Transverse colon (tissue), 4 donors: Measurements from ENCODE around the gene ADD1.

Source experiments
- POLR2A ChIP-seq: fragments of 450-650 bp; IDR thresholded peaks from one replicate; pipeline ENCODE4 v1.6.1; 2016; ENCODE audit warnings: antibody characterized with exemption, mild to moderate bottlenecking, moderate library complexity
- POLR2AphosphoS5 ChIP-seq, 3 donors: sonication (generic); formaldehyde crosslinking; IDR thresholded peaks; one replicate each; pipeline ENCODE4 v1.6.1; 2016; ENCODE audit warnings: antibody characterized with exemption in 3 of 3
- TF ChIP-seq, protein P1 (sequence below), 5 experiments: fragments of 200-600 bp in 3 of 5; fragments of 450-650 bp in 2 of 5; sonication (generic) in 3 of 5; IDR thresholded peaks; 1 replicate in 2 of 5; 2 replicates in 3 of 5; pipeline ENCODE4 v1.5.1; 2016 to 2017; ENCODE audit warnings: antibody characterized with exemption in 5 of 5, inconsistent platforms in 3 of 5, mild to moderate bottlenecking in 2 of 5, moderate library complexity in 1 of 5

DNA sequence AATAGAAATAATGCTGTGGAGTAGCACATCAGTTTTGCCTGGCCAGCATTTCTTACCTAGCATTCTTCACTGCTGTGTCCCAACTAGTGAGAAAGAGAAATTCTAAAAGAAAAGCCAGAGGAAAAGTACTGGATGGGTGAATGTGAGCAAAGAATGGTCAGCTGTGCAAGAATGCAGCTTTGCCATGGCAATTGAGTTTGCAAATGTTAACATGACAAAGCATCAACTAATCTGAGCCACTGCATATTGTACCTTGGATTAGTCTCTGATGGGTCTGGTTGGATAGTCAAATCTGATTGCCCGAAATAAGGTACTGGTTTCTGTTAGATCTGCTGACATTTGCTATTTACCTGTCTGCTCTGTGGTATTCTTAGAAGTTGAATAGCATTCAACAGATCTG, 38.7 kb downstream of the ADD1 start:
- TF ChIP-seq, protein P1, sequence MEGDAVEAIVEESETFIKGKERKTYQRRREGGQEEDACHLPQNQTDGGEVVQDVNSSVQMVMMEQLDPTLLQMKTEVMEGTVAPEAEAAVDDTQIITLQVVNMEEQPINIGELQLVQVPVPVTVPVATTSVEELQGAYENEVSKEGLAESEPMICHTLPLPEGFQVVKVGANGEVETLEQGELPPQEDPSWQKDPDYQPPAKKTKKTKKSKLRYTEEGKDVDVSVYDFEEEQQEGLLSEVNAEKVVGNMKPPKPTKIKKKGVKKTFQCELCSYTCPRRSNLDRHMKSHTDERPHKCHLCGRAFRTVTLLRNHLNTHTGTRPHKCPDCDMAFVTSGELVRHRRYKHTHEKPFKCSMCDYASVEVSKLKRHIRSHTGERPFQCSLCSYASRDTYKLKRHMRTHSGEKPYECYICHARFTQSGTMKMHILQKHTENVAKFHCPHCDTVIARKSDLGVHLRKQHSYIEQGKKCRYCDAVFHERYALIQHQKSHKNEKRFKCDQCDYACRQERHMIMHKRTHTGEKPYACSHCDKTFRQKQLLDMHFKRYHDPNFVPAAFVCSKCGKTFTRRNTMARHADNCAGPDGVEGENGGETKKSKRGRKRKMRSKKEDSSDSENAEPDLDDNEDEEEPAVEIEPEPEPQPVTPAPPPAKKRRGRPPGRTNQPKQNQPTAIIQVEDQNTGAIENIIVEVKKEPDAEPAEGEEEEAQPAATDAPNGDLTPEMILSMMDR (IDR thresholded peaks at IDR 0.05): no peak
- no peak for TF ChIP-seq POLR2A
- TF ChIP-seq POLR2AphosphoS5 (IDR thresholded peaks at IDR 0.05): no peak
